CD4-positive, alpha-beta memory T cell (primary cell): Measurements from ENCODE around the gene NFATC2. TPM values are rescaled to one million over a fixed set of nuclear protein-coding genes. Genes with fewer than 3 reads are reported as not detected.

Experiments used
- CTCF ChIA-PET: fragments of 350-600 bp; sonication (Branson Sonifier 250); formaldehyde crosslinking; loops from one replicate; lab custom pipeline; 2021; ENCODE audit warnings: inconsistent platforms; ENCODE audit not compliant: partially characterized antibody; lab: Charles Lee
- POLR2A ChIA-PET: fragments of 350-600 bp; sonication (Branson Sonifier 250); formaldehyde crosslinking; loops from one replicate; lab custom pipeline; 2021; ENCODE audit not compliant: partially characterized antibody; lab: Charles Lee
- DNase-seq, 5 donors: peaks; one replicate each; pipeline versions ENCODE4 v3.0.0 to v3.0.0-alpha.2; 2020 to 2022; ENCODE audit warnings: mixed read lengths in 1 of 5
- H3K27ac ChIP-seq: one replicate; pipeline ENCODE4 v1.7.0; 2013; ENCODE audit warnings: low read depth, low read length
- H3K27me3 ChIP-seq: 2 replicates; pipeline ENCODE4 v1.7.0; 2013; ENCODE audit warnings: mild to moderate bottlenecking, low read length, moderate library complexity; ENCODE audit not compliant: insufficient read depth
- H3K36me3 ChIP-seq: 2 replicates; pipeline ENCODE4 v1.7.0; 2013; ENCODE audit warnings: mild to moderate bottlenecking, low read length, moderate library complexity; ENCODE audit not compliant: insufficient read depth
- H3K4me1 ChIP-seq: 2 replicates; pipeline ENCODE4 v1.7.0; 2013; ENCODE audit warnings: mild to moderate bottlenecking, low read length, moderate library complexity; ENCODE audit not compliant: insufficient read depth
- H3K4me3 ChIP-seq, 2 donors: one replicate each; pipeline ENCODE4 v1.7.0; 2013; ENCODE audit warnings: low read length in 2 of 2, mild to moderate bottlenecking in 1 of 2
- H3K9me3 ChIP-seq, 2 donors: one replicate each; pipeline ENCODE4 v1.7.0; 2013; ENCODE audit warnings: low read length in 2 of 2, control low read depth in 1 of 2; ENCODE audit not compliant: control insufficient read depth in 1 of 2
- H3K27ac Mint-ChIP-seq, 7 donors: one replicate each; pipeline ENCODE4 v1.8.0; 2020 to 2021; ENCODE audit warnings: mixed read lengths in 7 of 7, mild to moderate bottlenecking in 6 of 7, inconsistent platforms in 3 of 7, moderate library complexity in 3 of 7
- H3K27me3 Mint-ChIP-seq, 2 donors: one replicate each; pipeline ENCODE4 v1.8.0; 2020 to 2021; ENCODE audit warnings: mixed read lengths in 2 of 2
- H3K36me3 Mint-ChIP-seq, 2 donors: one replicate each; pipeline ENCODE4 v1.8.0; 2020 to 2021; ENCODE audit warnings: mixed read lengths in 2 of 2, inconsistent platforms in 1 of 2, mild to moderate bottlenecking in 1 of 2
- H3K4me1 Mint-ChIP-seq, 4 donors: one replicate each; pipeline ENCODE4 v1.8.0; 2020 to 2021; ENCODE audit warnings: mixed read lengths in 4 of 4, mild to moderate bottlenecking in 1 of 4
- H3K4me3 Mint-ChIP-seq, 8 donors: one replicate each; pipeline ENCODE4 v1.8.0; 2020 to 2021; ENCODE audit warnings: mixed read lengths in 8 of 8, mild to moderate bottlenecking in 7 of 8, moderate library complexity in 6 of 8, inconsistent platforms in 3 of 8
- H3K9me3 Mint-ChIP-seq, 8 donors: one replicate each; pipeline ENCODE4 v1.8.0; 2020 to 2021; ENCODE audit warnings: mixed read lengths in 8 of 8, mild to moderate bottlenecking in 5 of 8, inconsistent platforms in 3 of 8, moderate library complexity in 1 of 8
- intact Hi-C: fragments of 100-400 bp; cut with micrococcal nuclease; formaldehyde crosslinking; loops from one replicate; pipeline ENCODE4 v1.15.1; 2023
- microRNA-seq: library from miRNA; unstranded; fragments of <30 nt; microRNA quantifications from one replicate; pipeline ENCODE4 v1.2.0, GENCODE V29; 2021; ENCODE audit warnings: borderline replicate concordance, borderline number of aligned reads, borderline microRNAs expressed, mixed read lengths
- polyA plus RNA-seq, 2 donors: library from polyadenylated mRNA; unstranded; fragments of 300-500 nt; fragmentation: Illumina TruSeq; gene quantifications; one replicate each; pipeline ENCODE4 v1.2.3, GENCODE V29; 2021
- total RNA-seq, 2 experiments: library from RNA; stranded (reverse); gene quantifications; one replicate each; pipeline ENCODE4 v1.2.3, GENCODE V29; 2021

NFATC2 gene
- total and polyA plus RNA-seq, 4 experiments from 2014 or later, result 14.0 to 71.6 (median 53.7) TPM

- Mint-ChIP-seq H3K4me1 (peaks cover 3 to 23% (median 9%) of the 10 kb centered on the region in 4 donors), H3K36me3 (peaks cover 0 to 12% of the 10 kb centered on the region in 2 donors), H3K27ac (no peak overlapping the region), H3K27me3 (no peaks in the 10 kb centered on the region), H3K9me3 (peaks cover 0 to 9% (median 4%) of the 10 kb centered on the region in 8 donors), H3K4me3 (no peak overlapping the region)
- no peak overlapping the region for H3K4me3 ChIP-seq
- H3K36me3 ChIP-seq, result no peaks in the 10 kb centered on the region
- H3K27me3 ChIP-seq, result no peaks in the 10 kb centered on the region
- ChIA-PET POLR2A (no interaction called here), CTCF (no interaction called here)
- H3K4me1 ChIP-seq, result peaks cover 10% of the 10 kb centered on the region
- no peaks in the 10 kb centered on the region for H3K9me3 ChIP-seq
- no peak for DNase-seq
- intact Hi-C loops, result no loop called here
- no peak overlapping the region for H3K27ac ChIP-seq
Observed at GRCh38 chr20:51339721-51340450, 202.6 kb downstream of the NFATC2 start.

GRCh38 chr20:51338692-51339440 lies 203.7 kb downstream of the NFATC2 start:
- Histone ChIP-seq H3K9me3 (no peaks in the 10 kb centered on the region), H3K36me3 (no peaks in the 10 kb centered on the region), H3K27ac (no peak overlapping the region), H3K4me1 (peaks cover 10% of the 10 kb centered on the region), H3K27me3 (no peaks in the 10 kb centered on the region), H3K4me3 (no peak overlapping the region)
- Mint-ChIP-seq H3K4me3 (no peak overlapping the region), H3K4me1 (peaks cover 3 to 23% (median 9%) of the 10 kb centered on the region in 4 donors), H3K27me3 (no peaks in the 10 kb centered on the region), H3K9me3 (peaks cover 0 to 7% (median 3%) of the 10 kb centered on the region in 8 donors), H3K27ac (peak overlapping the region in 1 of 7 donors; percentile 33), H3K36me3 (peaks cover 0 to 9% of the 10 kb centered on the region in 2 donors)
- intact Hi-C loops, result no loop called here
- ChIA-PET CTCF (no interaction called here), POLR2A (no interaction called here)
- DNase-seq, result no peak

- H3K27me3 ChIP-seq, result no peaks in the 10 kb centered on the region
- intact Hi-C loops, result no loop called here
- H3K27ac ChIP-seq, result no peak overlapping the region
- H3K4me3 ChIP-seq, result no peak overlapping the region
- Mint-ChIP-seq H3K27me3 (no peaks in the 10 kb centered on the region), H3K36me3 (no peaks in the 10 kb centered on the region), H3K4me1 (peaks cover 3 to 23% (median 9%) of the 10 kb centered on the region in 4 donors), H3K4me3 (peak overlapping the region in 2 of 8 donors; percentile 36 to 37), H3K9me3 (peaks cover 0 to 2% (median 0%) of the 10 kb centered on the region in 8 donors), H3K27ac (peak overlapping the region in 5 of 7 donors; percentile 6 to 95 (median 75))
- ChIA-PET CTCF (interaction anchor here (1.2 to 1.9 kb wide), 2 partner anchors 11 to 13 kb away, joined by 3 to 4 read pairs; no protein-coding TSS in a partner anchor), POLR2A (no interaction called here)
- H3K9me3 ChIP-seq, result no peaks in the 10 kb centered on the region
- peak in 4 of 5 donors; percentile 9 to 30 (median 16) for DNase-seq
- H3K4me1 ChIP-seq, result peaks cover 10% of the 10 kb centered on the region
- H3K36me3 ChIP-seq, result no peaks in the 10 kb centered on the region
Observed at GRCh38 chr20:51337126-51337805, 205.3 kb downstream of the NFATC2 start.

Small RNA genes lying within 50 kb of the gene (microRNA-seq; reads per million reads assigned to microRNA genes)
- gene MIR3194, result 4.3 reads per million, percentile 22 among the genes with 10 or more reads in this experiment

Other genes with a start within 250 kb of the NFATC2 start
- 1 to 10 TPM in 1 of 2 experiments, under 1 TPM in 1; 0.47 to 1.0 TPM for gene ATP9A, start 225.7 kb upstream of the NFATC2 start, total RNA-seq
- under 1 TPM; 0.14 to 0.18 TPM for gene ATP9A, start 225.7 kb upstream of the NFATC2 start, polyA plus RNA-seq